H1 (cell line): ENCODE measurements around the gene NACAD. TPM values are rescaled to one million over a fixed set of nuclear protein-coding genes. Genes with fewer than 3 reads are reported as not detected.

Experiments used
- GABPA ChIP-seq: IDR thresholded peaks from 2 replicates; pipeline ENCODE4 v1.6.1; 2011; ENCODE audit warnings: mild to moderate bottlenecking, low read length, moderate library complexity, borderline replicate concordance; ENCODE audit not compliant: insufficient read depth
- SAP30 ChIP-seq: fragments of 300-600 bp; sonication (generic); IDR thresholded peaks from 2 replicates; pipeline ENCODE4 v1.7.1; 2012; ENCODE audit warnings: low read length, moderate library complexity, mild to moderate bottlenecking, inconsistent platforms; ENCODE audit not compliant: insufficient read depth, insufficient replicate concordance
- SP4 ChIP-seq: IDR thresholded peaks from 2 replicates; pipeline ENCODE4 v1.6.1; 2012; ENCODE audit warnings: low read length, inconsistent platforms
- TAF1 ChIP-seq: IDR thresholded peaks from 2 replicates; pipeline ENCODE4 v1.6.1; 2011; ENCODE audit warnings: mild to moderate bottlenecking, low read depth, low read length
- polyA plus RNA-seq, 7 experiments: library from polyadenylated mRNA; depleted of rRNA in 3 of 7; stranded (reverse) in 5 of 7; unstranded in 2 of 7; fragments of >200 nt in 5 of 7; fragments of 200-250 nt in 2 of 7; gene quantifications; 1 replicate in 5 of 7; 2 replicates in 1 of 7; 4 replicates in 1 of 7; pipeline versions ENCODE4 v1.2.1 to v1.2.3, GENCODE V29; 2011 to 2013; ENCODE audit warnings: missing spikeins in 2 of 7, mixed read lengths in 2 of 7
- total RNA-seq: library from RNA; stranded (reverse); fragmentation: NEBNext Ultra II Directional; extraction: Animal tissue kit (Norgen Biotek cat#: 25700); gene quantifications from 2 replicates; pipeline ENCODE4 v1.2.1, GENCODE V29; 2021

NACAD gene
- total and polyA plus RNA-seq, 2 of the 8 experiments (the other 6 are each of a cell fraction or from before 2014, with no cell fraction given): 1.3 to 6.0 TPM

DNA sequence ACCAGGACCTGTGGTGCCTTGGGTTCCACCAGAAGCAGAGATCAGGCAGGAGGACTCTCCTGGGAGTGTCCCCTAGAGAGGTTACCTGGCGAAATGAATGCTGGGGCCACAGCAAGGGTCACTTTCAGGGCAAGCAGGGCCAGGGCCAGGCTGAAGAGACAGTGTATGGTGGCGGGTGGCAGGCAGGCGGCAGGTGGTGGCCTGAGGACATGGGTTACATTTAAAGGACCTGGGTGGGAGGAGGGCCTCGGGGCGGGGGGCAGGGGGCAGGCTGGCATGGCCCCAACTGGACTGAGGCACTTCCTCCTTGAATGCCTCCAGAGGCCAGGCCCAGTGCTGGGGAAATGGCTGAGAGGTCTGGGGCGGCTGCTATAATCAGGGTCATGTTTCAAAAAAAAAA lies 37.4 kb upstream of the NACAD start (continued):
- TF ChIP-seq SAP30 (no peak), TAF1 (no peak), GABPA (no peak), SP4 (no peak)
